Esophagus muscularis mucosa (tissue), 4 donors: ENCODE measurements around the gene ARHGEF12. TPM values are rescaled to one million over a fixed set of nuclear protein-coding genes. Genes with fewer than 3 reads are reported as not detected.

Experiments used
- DNase-seq: peaks from one replicate; pipeline ENCODE4 v3.0.0-alpha.2; 2017; ENCODE audit errors: extremely low spot score
- H3K27ac ChIP-seq, 4 donors: fragments of 200-600 bp; sonication (generic); replicated peaks in 1 of 4; 1 replicate in 3 of 4; 2 replicates in 1 of 4; pipeline ENCODE4 v1.5.1; 2016 to 2019; ENCODE audit warnings: mild to moderate bottlenecking in 1 of 4
- H3K27me3 ChIP-seq, 4 donors: fragments of 200-600 bp; sonication (generic); one replicate each; pipeline versions ENCODE4 v1.5.1 to v1.6.0; 2016 to 2019
- H3K36me3 ChIP-seq, 4 donors: fragments of 200-600 bp; sonication (generic); one replicate each; pipeline ENCODE4 v1.5.1; 2016 to 2019
- H3K4me1 ChIP-seq, 4 donors: fragments of 200-600 bp; sonication (generic); one replicate each; pipeline ENCODE4 v1.5.1; 2016 to 2019
- H3K4me3 ChIP-seq, 4 donors: fragments of 200-600 bp; sonication (generic); 1 replicate in 2 of 4; 2 replicates in 2 of 4; pipeline ENCODE4 v1.5.1; 2016 to 2019; ENCODE audit warnings: mild to moderate bottlenecking in 4 of 4, moderate library complexity in 1 of 4
- H3K9me3 ChIP-seq, 4 donors: fragments of 200-600 bp; sonication (generic); 1 replicate in 3 of 4; 2 replicates in 1 of 4; pipeline ENCODE4 v1.5.1; 2016 to 2019
- EP300 ChIP-seq: sonication (generic); formaldehyde crosslinking; IDR thresholded peaks from one replicate; pipeline ENCODE4 v1.6.1; 2017; ENCODE audit warnings: antibody characterized with exemption
- POLR2A ChIP-seq: fragments of 450-650 bp; IDR thresholded peaks from one replicate; pipeline ENCODE4 v1.6.1; 2017; ENCODE audit warnings: antibody characterized with exemption, moderate library complexity, mild to moderate bottlenecking, low read depth
- POLR2AphosphoS5 ChIP-seq, 2 donors: sonication (generic); formaldehyde crosslinking; IDR thresholded peaks; one replicate each; pipeline ENCODE4 v1.6.1; 2017; ENCODE audit warnings: antibody characterized with exemption in 2 of 2
- WGBS: methylation state at CpG from one replicate; pipeline ENCODE4 v1.1.5; 2018; 5-methylcytosine and 5-hydroxymethylcytosine counted together
- intact Hi-C: fragments of 100-400 bp; cut with DNase I; formaldehyde crosslinking; loops from one replicate; pipeline ENCODE4 v1.15.1; 2023
- total RNA-seq, 4 donors: library from RNA; depleted of rRNA; stranded (reverse); fragments of >200 nt; gene quantifications; one replicate each; pipeline versions ENCODE4 v1.1.0 to v1.2.1, GENCODE V29; 2016
- TF ChIP-seq, protein P1 (sequence below), 3 experiments: fragments of 200-600 bp in 2 of 3; fragments of 450-650 bp in 1 of 3; sonication (generic) in 2 of 3; IDR thresholded peaks; one replicate each; pipeline ENCODE4 v1.5.1; 2017 to 2019; ENCODE audit warnings: antibody characterized with exemption in 3 of 3, mild to moderate bottlenecking in 2 of 3, moderate library complexity in 1 of 3

Gene ARHGEF12
- total RNA-seq, 4 donors from 2014 or later, result 89.1 to 118 (median 106) TPM

GRCh38 chr11:120293038-120293800, 43.0 kb upstream of the ARHGEF12 start:
- H3K4me3 ChIP-seq, result no peak overlapping the region
- H3K27me3 ChIP-seq, result peaks cover 0 to 54% (median 0%) of the 10 kb centered on the region in 4 donors
- no peak overlapping the region for H3K27ac ChIP-seq
- TF ChIP-seq, protein P1, sequence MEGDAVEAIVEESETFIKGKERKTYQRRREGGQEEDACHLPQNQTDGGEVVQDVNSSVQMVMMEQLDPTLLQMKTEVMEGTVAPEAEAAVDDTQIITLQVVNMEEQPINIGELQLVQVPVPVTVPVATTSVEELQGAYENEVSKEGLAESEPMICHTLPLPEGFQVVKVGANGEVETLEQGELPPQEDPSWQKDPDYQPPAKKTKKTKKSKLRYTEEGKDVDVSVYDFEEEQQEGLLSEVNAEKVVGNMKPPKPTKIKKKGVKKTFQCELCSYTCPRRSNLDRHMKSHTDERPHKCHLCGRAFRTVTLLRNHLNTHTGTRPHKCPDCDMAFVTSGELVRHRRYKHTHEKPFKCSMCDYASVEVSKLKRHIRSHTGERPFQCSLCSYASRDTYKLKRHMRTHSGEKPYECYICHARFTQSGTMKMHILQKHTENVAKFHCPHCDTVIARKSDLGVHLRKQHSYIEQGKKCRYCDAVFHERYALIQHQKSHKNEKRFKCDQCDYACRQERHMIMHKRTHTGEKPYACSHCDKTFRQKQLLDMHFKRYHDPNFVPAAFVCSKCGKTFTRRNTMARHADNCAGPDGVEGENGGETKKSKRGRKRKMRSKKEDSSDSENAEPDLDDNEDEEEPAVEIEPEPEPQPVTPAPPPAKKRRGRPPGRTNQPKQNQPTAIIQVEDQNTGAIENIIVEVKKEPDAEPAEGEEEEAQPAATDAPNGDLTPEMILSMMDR (IDR thresholded peaks at IDR 0.05), result no peak
- TF ChIP-seq POLR2A, result no peak
- TF ChIP-seq POLR2AphosphoS5 (IDR thresholded peaks at IDR 0.05), result no peak
- no peak for TF ChIP-seq EP300
- intact Hi-C loops, result no loop called here
- H3K36me3 ChIP-seq, result no peaks in the 10 kb centered on the region
- no peaks in the 10 kb centered on the region for H3K9me3 ChIP-seq
- DNase-seq, result no peak
- H3K4me1 ChIP-seq, result no peaks in the 10 kb centered on the region
- 62% methylated on average over 5 of the region's 5 CpGs for WGBS

DNA sequence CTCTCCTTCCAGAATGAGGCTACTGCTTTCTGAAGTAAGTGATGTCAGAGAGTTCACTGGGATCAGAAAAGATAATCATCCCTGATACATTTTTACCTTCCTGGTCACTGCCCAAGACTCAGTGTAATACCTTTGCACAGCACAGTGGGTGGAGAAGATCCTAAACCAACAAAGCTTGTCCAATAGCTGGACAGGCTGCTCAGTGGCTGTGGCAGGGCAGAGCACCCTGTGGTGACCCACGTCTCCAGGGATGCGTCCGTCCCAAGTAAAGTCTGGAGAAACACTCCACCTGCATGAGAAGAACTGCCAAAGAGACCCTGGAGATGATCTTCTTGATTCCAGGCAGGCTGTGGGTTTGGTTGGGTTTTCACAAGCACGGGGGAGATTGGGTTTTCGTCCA, 42.1 kb upstream of the ARHGEF12 start:
- H3K4me3 ChIP-seq, result no peak overlapping the region
- intact Hi-C loops, result no loop called here
- peaks cover 0 to 63% (median 0%) of the 10 kb centered on the region in 4 donors for H3K27me3 ChIP-seq
- 75% methylated on average over 4 of the region's 5 CpGs for WGBS
- no peak for TF ChIP-seq POLR2A
- no peak for TF ChIP-seq POLR2AphosphoS5 (IDR thresholded peaks at IDR 0.05)
- TF ChIP-seq, protein P1 (IDR thresholded peaks at IDR 0.05), result no peak
- no peak for TF ChIP-seq EP300
- H3K4me1 ChIP-seq, result no peaks in the 10 kb centered on the region
- no peak overlapping the region for H3K27ac ChIP-seq
- no peak for DNase-seq
- no peaks in the 10 kb centered on the region for H3K9me3 ChIP-seq
- H3K36me3 ChIP-seq, result no peaks in the 10 kb centered on the region

GRCh38 chr11:120295099-120295498, 41.1 kb upstream of the ARHGEF12 start:
- Histone ChIP-seq H3K36me3 (no peaks in the 10 kb centered on the region), H3K27ac (no peak overlapping the region), H3K9me3 (no peaks in the 10 kb centered on the region), H3K4me1 (peaks cover 0 to 6% (median 5%) of the 10 kb centered on the region in 4 donors), H3K4me3 (no peak overlapping the region), H3K27me3 (peaks cover 0 to 64% (median 0%) of the 10 kb centered on the region in 4 donors)
- no peak for DNase-seq
- TF ChIP-seq EP300 (no peak), POLR2A (no peak), POLR2AphosphoS5 (IDR thresholded peaks at IDR 0.05) (no peak)
- TF ChIP-seq, protein P1 (IDR thresholded peaks at IDR 0.05), result no peak
- 68% methylated on average over 4 of the region's 4 CpGs for WGBS
- intact Hi-C loops, result no loop called here

DNA sequence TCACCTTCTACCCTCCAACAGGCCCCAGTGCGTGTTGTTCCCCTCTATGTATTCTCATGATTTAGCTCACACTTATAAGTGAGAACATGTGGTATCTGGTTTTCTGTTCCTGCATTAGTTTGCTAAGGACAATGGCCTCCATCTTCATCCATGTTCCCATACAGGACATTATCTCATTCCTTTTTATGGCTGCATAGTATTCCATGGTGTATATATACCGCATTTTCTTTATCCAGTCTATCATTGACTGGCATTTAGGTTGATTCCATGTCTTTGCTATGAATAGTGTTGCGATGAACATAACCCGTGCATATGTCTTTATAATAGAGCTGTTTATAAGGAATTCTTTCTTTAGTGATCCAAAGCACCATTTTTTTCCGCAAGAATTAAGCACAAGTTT, 39.7 kb upstream of the ARHGEF12 start:
- Histone ChIP-seq H3K36me3 (no peaks in the 10 kb centered on the region), H3K4me3 (no peak overlapping the region), H3K27ac (no peak overlapping the region), H3K4me1 (peaks cover 0 to 11% (median 6%) of the 10 kb centered on the region in 4 donors), H3K27me3 (peaks cover 0 to 58% (median 0%) of the 10 kb centered on the region in 4 donors), H3K9me3 (no peaks in the 10 kb centered on the region)
- DNase-seq, result no peak
- intact Hi-C loops, result no loop called here
- TF ChIP-seq, protein P1 (IDR thresholded peaks at IDR 0.05), result no peak
- no peak for TF ChIP-seq POLR2A
- no peak for TF ChIP-seq POLR2AphosphoS5 (IDR thresholded peaks at IDR 0.05)
- 95% methylated on average over 5 of the region's 5 CpGs for WGBS
